K562 (cell line): ENCODE results near the gene SIM1. TPM values are rescaled to one million over a fixed set of nuclear protein-coding genes. Genes with fewer than 3 reads are reported as not detected.

Experiments used
- ATAC-seq: fragments of 200-7000 bp; cut with Tn5 transposase; 3 replicates; pipeline ENCODE4 v1.9.1; 2020; ENCODE audit warnings: moderate library complexity
- BruUV-seq: library from RNA; stranded (reverse); fragments of 400-500 nt; replicated peaks from 2 replicates; lab custom pipeline; 2021; lab: Mats Ljungman, UMichigan
- CTCF ChIA-PET: fragments of 300-600 bp; formaldehyde crosslinking; extraction: SDS; loops from one replicate; lab custom pipeline; 2021; ENCODE audit warnings: low intra/inter-chr PET ratio; lab: Yijun Ruan, JAX
- POLR2A ChIA-PET: fragments of 300-600, 350-650 bp; sonication (Branson Sonifier 250); formaldehyde crosslinking; extraction: SDS; loops from one replicate; lab custom pipeline; 2021; ENCODE audit warnings: antibody characterized with exemption, inconsistent platforms; lab: Yijun Ruan, JAX
- DNase-seq, 4 experiments: peaks; one replicate each; pipeline versions ENCODE4 v3.0.0 to v3.0.0-alpha.2; 2011 to 2018; ENCODE audit warnings: low spot score in 3 of 4, mixed read lengths in 3 of 4; ENCODE audit errors: extremely low read depth in 1 of 4
- FAIRE-seq: peaks from 2 replicates; lab custom pipeline; 2011; peaks lifted over from hg19 to GRCh38; lab: Jason Lieb, UNC
- H2AFZ ChIP-seq: 2 replicates; pipeline ENCODE4 v1.6.0; 2011; ENCODE audit warnings: low read depth, low read length, control low read depth, inconsistent platforms
- H3K27ac ChIP-seq: fragments of 200-600 bp; 3 replicates; pipeline ENCODE4 v1.8.0; 2011; ENCODE audit warnings: low read depth, mild to moderate bottlenecking, control low read depth, inconsistent platforms, low read length, moderate library complexity, mixed read lengths; ENCODE audit errors: extremely low read depth
- H3K27me3 ChIP-seq, 2 experiments: fragments of 300-600 bp in 1 of 2; 2 replicates in 1 of 2; 3 replicates in 1 of 2; pipeline versions ENCODE4 v1.6.0 to v1.8.0; 2011; ENCODE audit warnings: inconsistent platforms in 2 of 2, low read length in 2 of 2, mild to moderate bottlenecking in 1 of 2, mixed read lengths in 1 of 2, moderate library complexity in 1 of 2; ENCODE audit not compliant: control insufficient read depth in 2 of 2, insufficient read depth in 2 of 2
- H3K36me3 ChIP-seq: fragments of 300-600 bp; 3 replicates; pipeline ENCODE4 v1.8.0; 2011; ENCODE audit warnings: mild to moderate bottlenecking, low read length, inconsistent platforms; ENCODE audit not compliant: control insufficient read depth, insufficient read depth
- H3K4me1 ChIP-seq, 2 experiments: fragments of 200-600 bp in 1 of 2; replicated peaks in 1 of 2; 2 replicates in 1 of 2; 3 replicates in 1 of 2; pipeline versions ENCODE4 v1.5.1 to v1.8.0; 2011; ENCODE audit warnings: inconsistent platforms in 2 of 2, low read length in 2 of 2, mild to moderate bottlenecking in 1 of 2, mixed read lengths in 1 of 2, moderate library complexity in 1 of 2; ENCODE audit not compliant: control insufficient read depth in 2 of 2, insufficient read depth in 2 of 2
- H3K4me2 ChIP-seq: 2 replicates; pipeline ENCODE4 v1.6.1; 2011; ENCODE audit warnings: low read length, control low read depth, inconsistent platforms, mixed read lengths; ENCODE audit not compliant: insufficient read depth
- H3K4me3 ChIP-seq: fragments of 200-600 bp; sonication (generic), shearing (Covaris generic); 2 replicates; pipeline ENCODE4 v1.5.1; 2016; ENCODE audit warnings: control low read depth, inconsistent platforms
- H3K79me2 ChIP-seq: fragments of 200-600 bp; 3 replicates; pipeline ENCODE4 v1.8.0; 2011; ENCODE audit warnings: low read length, inconsistent platforms; ENCODE audit not compliant: control insufficient read depth, insufficient read depth
- H3K9ac ChIP-seq, 2 experiments: 2 replicates each; pipeline versions ENCODE4 v1.6.0 to v1.6.1; 2011; ENCODE audit warnings: low read depth in 2 of 2, low read length in 2 of 2, control low read depth in 1 of 2, inconsistent platforms in 1 of 2, mild to moderate bottlenecking in 1 of 2, mixed read lengths in 1 of 2; ENCODE audit not compliant: insufficient read depth in 1 of 2
- H3K9me1 ChIP-seq: one replicate; pipeline ENCODE4 v1.6.0; 2011; ENCODE audit warnings: inconsistent platforms, mild to moderate bottlenecking, low read length, moderate library complexity; ENCODE audit not compliant: control insufficient read depth, insufficient read depth
- H3K9me3 ChIP-seq: replicated peaks from 2 replicates; pipeline ENCODE4 v1.5.1; 2011; ENCODE audit warnings: low read depth, low read length, inconsistent platforms; ENCODE audit not compliant: control insufficient read depth, insufficient read depth
- H4K20me1 ChIP-seq: replicated peaks from 2 replicates; pipeline ENCODE4 v1.6.1; 2011; ENCODE audit warnings: low read length, inconsistent platforms, mixed read lengths; ENCODE audit not compliant: control insufficient read depth, insufficient read depth
- CAMTA2 ChIP-seq: fragments of 250-450 bp; sonication (Bioruptor Pico); conservative IDR thresholded peaks from 2 replicates; pipeline ENCODE4 v1.5.1; 2022
- CBX8 ChIP-seq: fragments of 200-600 bp; sonication (generic); IDR thresholded peaks from 2 replicates; pipeline ENCODE4 v1.6.1; 2012; ENCODE audit warnings: borderline replicate concordance, mixed run types, low read depth, mild to moderate bottlenecking, moderate library complexity, mixed read lengths, low read length, control low read depth, inconsistent platforms; ENCODE audit not compliant: poor library complexity, severe bottlenecking; ENCODE audit errors: extremely low read depth
- FOXA1 ChIP-seq: fragments of 450-650 bp; IDR thresholded peaks from 2 replicates; pipeline ENCODE4 v1.6.1; 2016; ENCODE audit warnings: mild to moderate bottlenecking, borderline replicate concordance
- FOXM1 ChIP-seq, 2 experiments: fragments of 450-650 bp in 1 of 2; sonication (generic) in 1 of 2; formaldehyde crosslinking in 1 of 2; IDR thresholded peaks; 2 replicates each; pipeline versions ENCODE4 v1.6.1 to v1.9.0; 2017 to 2022; ENCODE audit warnings: low read depth in 2 of 2, mild to moderate bottlenecking in 2 of 2, missing genetic modification reagents in 1 of 2, moderate library complexity in 1 of 2
- KAT7 ChIP-seq: sonication (generic); formaldehyde crosslinking; IDR thresholded peaks from 2 replicates; pipeline ENCODE4 v1.8.0; 2022; ENCODE audit warnings: missing genetic modification reagents, mild to moderate bottlenecking, borderline replicate concordance
- KLF6 ChIP-seq: fragments of 250-450 bp; sonication (Bioruptor Pico); IDR thresholded peaks from 2 replicates; pipeline ENCODE4 v1.4.0; 2020; ENCODE audit warnings: mild to moderate bottlenecking, moderate library complexity, borderline replicate concordance
- MYBL2 ChIP-seq, 2 experiments: fragments of 450-650 bp in 1 of 2; sonication (generic) in 1 of 2; formaldehyde crosslinking in 1 of 2; IDR thresholded peaks; 2 replicates each; pipeline versions ENCODE4 v1.6.1 to v1.8.1; 2017 to 2022; ENCODE audit warnings: borderline replicate concordance in 1 of 2, inconsistent platforms in 1 of 2, low read depth in 1 of 2, mild to moderate bottlenecking in 1 of 2, missing genetic modification reagents in 1 of 2, moderate library complexity in 1 of 2
- POLR2B ChIP-seq: fragments of 450-650 bp; IDR thresholded peaks from 2 replicates; pipeline ENCODE4 v1.6.1; 2018; ENCODE audit warnings: low read depth; ENCODE audit not compliant: partially characterized antibody
- RBM34 ChIP-seq: fragments of 200-400 bp; formaldehyde crosslinking; IDR thresholded peaks from 2 replicates; pipeline ENCODE4 v1.6.1; 2018; ENCODE audit warnings: low read length, borderline replicate concordance; ENCODE audit not compliant: insufficient read depth
- in situ Hi-C: fragments of 300-500 bp; cut with MboI; formaldehyde crosslinking; loops from 4 replicates; pipeline ENCODE4 v1.15.0; 2018; ENCODE audit warnings: inconsistent platforms, mixed read lengths
- intact Hi-C: fragments of 100-400 bp; cut with micrococcal nuclease; formaldehyde crosslinking; loops from 2 replicates; pipeline ENCODE4 v1.14.2; 2022
- polyA plus RNA-seq, 8 experiments: library from polyadenylated mRNA; depleted of rRNA in 4 of 8; stranded (reverse) in 5 of 8; unstranded in 3 of 8; fragments of >200 nt; fragmentation: Nextera tagmentation in 2 of 8; fragmentation: Illumina TruSeq in 1 of 8; extraction: Ambion mirVana in 2 of 8; extraction: Trizol in 1 of 8; gene quantifications; 2 replicates each; pipeline versions ENCODE4 v1.2.1 to v1.2.3, GENCODE V29; 2011 to 2014; ENCODE audit warnings: inconsistent platforms in 1 of 8, missing spikeins in 1 of 8
- total RNA-seq, 7 experiments: library from RNA; depleted of rRNA in 6 of 7; stranded (reverse); fragments of >200 nt in 6 of 7; fragmentation: Illumina TruSeq in 2 of 7; extraction: Trizol in 2 of 7; gene quantifications; 2 replicates each; pipeline versions ENCODE4 v1.2.1 to v1.2.3, GENCODE V29; 2011 to 2021; ENCODE audit warnings: low replicate concordance in 1 of 7
- TF ChIP-seq, protein P1 (sequence below): fragments of 250-450 bp; sonication (Bioruptor Pico); IDR thresholded peaks from 2 replicates; pipeline ENCODE4 v1.8.0; 2022; ENCODE audit warnings: inconsistent platforms, mild to moderate bottlenecking, moderate library complexity, borderline replicate concordance

SIM1 gene
- total and polyA plus RNA-seq, 9 of the 15 experiments (the other 6 are each of a cell fraction or from before 2014, with no cell fraction given) = not detected

DNA sequence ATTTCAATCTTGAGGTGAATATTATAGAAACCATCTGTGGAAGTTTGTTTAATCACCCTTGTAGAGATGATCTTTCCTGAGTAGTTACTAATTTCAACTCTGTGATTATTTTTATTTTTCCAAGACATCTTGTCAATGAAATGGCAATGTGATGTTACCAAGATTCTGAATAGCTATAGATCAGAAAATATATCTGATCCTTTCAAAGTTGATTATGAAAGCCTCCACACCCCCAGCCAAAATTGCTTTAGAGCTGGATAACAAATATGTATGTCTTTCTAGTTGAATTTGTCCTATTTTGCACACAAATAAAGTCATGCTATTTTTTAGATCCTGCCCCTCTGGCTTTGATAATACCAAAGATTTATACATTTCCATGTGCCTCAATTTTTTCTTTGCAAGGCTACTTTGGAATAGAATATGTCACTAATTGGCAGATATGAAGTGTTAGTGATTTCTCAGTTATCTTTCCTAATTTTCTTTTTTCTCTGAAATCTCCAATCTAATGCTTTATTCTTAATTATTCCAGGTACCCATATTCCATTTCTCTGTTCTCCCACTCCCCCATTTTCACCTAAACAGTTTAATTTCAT, 5.0 kb downstream of the SIM1 start:
- H3K4me3 ChIP-seq = no peak overlapping the region
- H3K79me2 ChIP-seq = no peaks in the 10 kb centered on the region
- no peak overlapping the region for H2AFZ ChIP-seq
- H3K9ac ChIP-seq = no peak overlapping the region
- in situ Hi-C loops = no loop called here
- ChIA-PET POLR2A (interaction anchor here (0.7 kb wide), 1 partner anchor 362 kb away, joined by 4 read pairs; no protein-coding TSS in a partner anchor), CTCF (no interaction called here)
- no peaks in the 10 kb centered on the region for H3K9me3 ChIP-seq
- intact Hi-C loops = no loop called here
- no peak overlapping the region for H3K4me2 ChIP-seq
- H3K4me1 ChIP-seq = peaks cover 0 to 24% of the 10 kb centered on the region in 2 experiments; a peak in 1 of 5 replicates
- no peak for DNase-seq
- no peak for TF ChIP-seq RBM34
- TF ChIP-seq FOXM1 (IDR thresholded peaks at IDR 0.05; ENCODE audit: low read depth) = no peak
- TF ChIP-seq FOXM1 (CRISPR knock-in tag; IDR thresholded peaks at IDR 0.05; ENCODE audit: low read depth) = no peak
- TF ChIP-seq MYBL2 (IDR thresholded peaks at IDR 0.05; ENCODE audit: low read depth) = no peak
- no peak for TF ChIP-seq MYBL2 (CRISPR knock-in tag; IDR thresholded peaks at IDR 0.05; ENCODE audit: borderline replicate concordance)
- no peak for TF ChIP-seq POLR2B
- no peak for TF ChIP-seq KLF6 (CRISPR knock-in tag)
- no peak for TF ChIP-seq CAMTA2
- TF ChIP-seq, protein P1, sequence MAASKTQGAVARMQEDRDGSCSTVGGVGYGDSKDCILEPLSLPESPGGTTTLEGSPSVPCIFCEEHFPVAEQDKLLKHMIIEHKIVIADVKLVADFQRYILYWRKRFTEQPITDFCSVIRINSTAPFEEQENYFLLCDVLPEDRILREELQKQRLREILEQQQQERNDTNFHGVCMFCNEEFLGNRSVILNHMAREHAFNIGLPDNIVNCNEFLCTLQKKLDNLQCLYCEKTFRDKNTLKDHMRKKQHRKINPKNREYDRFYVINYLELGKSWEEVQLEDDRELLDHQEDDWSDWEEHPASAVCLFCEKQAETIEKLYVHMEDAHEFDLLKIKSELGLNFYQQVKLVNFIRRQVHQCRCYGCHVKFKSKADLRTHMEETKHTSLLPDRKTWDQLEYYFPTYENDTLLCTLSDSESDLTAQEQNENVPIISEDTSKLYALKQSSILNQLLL (CRISPR knock-in tag) = no peak
- TF ChIP-seq FOXA1 = no peak
- TF ChIP-seq KAT7 (CRISPR knock-in tag) = no peak
- TF ChIP-seq CBX8 = no peak
- no peak for FAIRE-seq
- no peak for ATAC-seq
- no peaks in the 10 kb centered on the region for H3K9me1 ChIP-seq
- H4K20me1 ChIP-seq = no peaks in the 10 kb centered on the region
- H3K36me3 ChIP-seq = no peaks in the 10 kb centered on the region
- no TSS peak for BruUV-seq
- peaks cover 62 to 63% of the 10 kb centered on the region in 2 experiments for H3K27me3 ChIP-seq
- no peak overlapping the region for H3K27ac ChIP-seq
